ENCODE measurements around the gene CLCF1.
"Not testable (repeated sequence)": the region's sequence is repeated elsewhere in the genome, so short reads cannot be mapped to it uniquely, and the experiment has no call there.

CLCF1 gene

DNA sequence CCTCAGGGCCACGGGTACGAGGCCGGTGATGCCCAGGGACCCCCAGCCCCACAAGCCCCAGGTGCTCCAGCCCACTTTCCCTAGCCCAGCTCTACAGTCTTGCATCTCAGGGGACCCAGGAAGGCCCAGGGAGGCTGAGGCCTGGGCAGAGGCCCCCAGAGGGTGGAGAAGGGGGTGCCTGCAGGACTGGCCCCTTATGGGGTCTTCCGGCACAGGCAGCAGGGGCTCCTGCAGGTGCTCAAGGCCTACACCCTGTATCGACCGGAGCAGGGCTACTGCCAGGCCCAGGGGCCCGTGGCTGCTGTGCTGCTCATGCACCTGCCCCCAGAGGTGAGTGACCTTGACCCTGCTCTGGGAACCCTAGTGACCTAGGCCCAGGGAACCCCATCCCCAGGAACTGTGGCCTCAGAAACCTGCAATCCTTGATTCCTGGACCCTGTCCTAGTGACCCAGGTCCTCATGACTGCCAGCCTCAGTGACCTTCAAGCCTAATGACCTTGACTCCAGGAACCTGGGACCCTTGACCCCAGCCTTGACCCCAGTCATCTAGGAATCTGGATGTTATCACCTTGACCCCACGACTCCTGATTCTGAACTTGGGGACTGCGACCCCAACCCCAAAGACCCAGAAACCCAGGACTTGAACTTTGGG, 32.4 kb upstream of the CLCF1 start:
- H3K4me2 ChIP-seq (ENCODE audit: low read length), result peak overlapping the region; percentile 80
- TF ChIP-seq, protein P1, sequence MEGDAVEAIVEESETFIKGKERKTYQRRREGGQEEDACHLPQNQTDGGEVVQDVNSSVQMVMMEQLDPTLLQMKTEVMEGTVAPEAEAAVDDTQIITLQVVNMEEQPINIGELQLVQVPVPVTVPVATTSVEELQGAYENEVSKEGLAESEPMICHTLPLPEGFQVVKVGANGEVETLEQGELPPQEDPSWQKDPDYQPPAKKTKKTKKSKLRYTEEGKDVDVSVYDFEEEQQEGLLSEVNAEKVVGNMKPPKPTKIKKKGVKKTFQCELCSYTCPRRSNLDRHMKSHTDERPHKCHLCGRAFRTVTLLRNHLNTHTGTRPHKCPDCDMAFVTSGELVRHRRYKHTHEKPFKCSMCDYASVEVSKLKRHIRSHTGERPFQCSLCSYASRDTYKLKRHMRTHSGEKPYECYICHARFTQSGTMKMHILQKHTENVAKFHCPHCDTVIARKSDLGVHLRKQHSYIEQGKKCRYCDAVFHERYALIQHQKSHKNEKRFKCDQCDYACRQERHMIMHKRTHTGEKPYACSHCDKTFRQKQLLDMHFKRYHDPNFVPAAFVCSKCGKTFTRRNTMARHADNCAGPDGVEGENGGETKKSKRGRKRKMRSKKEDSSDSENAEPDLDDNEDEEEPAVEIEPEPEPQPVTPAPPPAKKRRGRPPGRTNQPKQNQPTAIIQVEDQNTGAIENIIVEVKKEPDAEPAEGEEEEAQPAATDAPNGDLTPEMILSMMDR (IDR thresholded peaks at IDR 0.05; ENCODE audit: low read depth, low read length, poor library complexity, severe bottlenecking), result no peak
- no peak for TF ChIP-seq EZH2phosphoT487 (IDR thresholded peaks at IDR 0.05; ENCODE audit: borderline replicate concordance, low read length)
- H3F3A ChIP-seq (ENCODE audit: control insufficient read depth, insufficient read depth), result peaks cover 24% of the 10 kb centered on the region
- no peaks in the 10 kb centered on the region for H3K9me2 ChIP-seq (replicated peaks; ENCODE audit: control insufficient read depth, low read length)
- H3K79me2 ChIP-seq (ENCODE audit: control insufficient read depth, low read length), result peaks cover 52% of the 10 kb centered on the region
- H3K36me3 ChIP-seq (ENCODE audit: control insufficient read depth, low read length), result peaks cover 65% of the 10 kb centered on the region
- no peaks in the 10 kb centered on the region for H3K9me3 ChIP-seq (ENCODE audit: control insufficient read depth, insufficient read depth, low read length)
- peak overlapping the region; percentile 93 for H3K4me3 ChIP-seq (ENCODE audit: low read length)
- H3K4me1 ChIP-seq (ENCODE audit: control insufficient read depth, low read length), result peaks cover 82% of the 10 kb centered on the region
- peak overlapping the region; percentile 96 for H3K27ac ChIP-seq (ENCODE audit: low read depth, low read length)
- H3K27me3 ChIP-seq (ENCODE audit: control insufficient read depth, low read length), result no peaks in the 10 kb centered on the region
- H4K20me1 ChIP-seq (ENCODE audit: control insufficient read depth, insufficient read depth, low read depth, low read length), result 0 out of 2 replicates have a peak, but pooled peaks cover 1% of the 10 kb centered on the region

DNA sequence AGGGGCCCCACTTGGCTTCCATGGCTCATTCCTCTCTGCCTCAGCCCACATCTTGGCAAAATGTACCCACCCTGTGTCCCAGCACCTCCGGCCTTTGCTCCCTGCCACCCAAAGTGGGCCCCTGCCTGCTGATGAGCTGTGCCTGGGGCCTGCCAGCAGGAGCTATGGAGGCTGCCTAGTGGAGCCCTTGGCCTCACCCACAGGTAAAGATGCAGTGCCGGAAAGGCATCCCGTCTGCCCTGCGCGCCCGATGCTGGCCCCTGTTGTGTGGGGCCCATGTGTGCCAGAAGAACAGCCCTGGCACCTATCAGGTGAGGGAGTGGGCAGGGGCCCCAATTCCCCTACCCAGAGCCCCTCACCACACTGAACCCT, 31.8 kb upstream of the CLCF1 start:
- Histone ChIP-seq H3K36me3 (ENCODE audit: control insufficient read depth, low read length) (peaks cover 71% of the 10 kb centered on the region), H3K79me2 (ENCODE audit: control insufficient read depth, low read length) (peaks cover 58% of the 10 kb centered on the region), H3F3A (ENCODE audit: control insufficient read depth, insufficient read depth) (peaks cover 22% of the 10 kb centered on the region), H3K4me2 (ENCODE audit: low read length) (peak overlapping the region; percentile 80), H3K9me2 (replicated peaks; ENCODE audit: control insufficient read depth, low read length) (no peaks in the 10 kb centered on the region), H3K4me1 (ENCODE audit: control insufficient read depth, low read length) (peaks cover 82% of the 10 kb centered on the region), H3K27ac (ENCODE audit: low read depth, low read length) (peak overlapping the region; percentile 96), H3K27me3 (ENCODE audit: control insufficient read depth, low read length) (no peaks in the 10 kb centered on the region), H3K4me3 (ENCODE audit: low read length) (peak overlapping the region; percentile 93), H4K20me1 (ENCODE audit: control insufficient read depth, insufficient read depth, low read depth, low read length) (peaks cover 7% of the 10 kb centered on the region; the same call in 1 of the 2 replicates), H3K9me3 (ENCODE audit: control insufficient read depth, insufficient read depth, low read length) (no peaks in the 10 kb centered on the region)
- TF ChIP-seq, protein P1 (IDR thresholded peaks at IDR 0.05; ENCODE audit: low read depth, low read length, poor library complexity, severe bottlenecking), result no peak
- TF ChIP-seq EZH2phosphoT487 (IDR thresholded peaks at IDR 0.05; ENCODE audit: borderline replicate concordance, low read length), result no peak

DNA sequence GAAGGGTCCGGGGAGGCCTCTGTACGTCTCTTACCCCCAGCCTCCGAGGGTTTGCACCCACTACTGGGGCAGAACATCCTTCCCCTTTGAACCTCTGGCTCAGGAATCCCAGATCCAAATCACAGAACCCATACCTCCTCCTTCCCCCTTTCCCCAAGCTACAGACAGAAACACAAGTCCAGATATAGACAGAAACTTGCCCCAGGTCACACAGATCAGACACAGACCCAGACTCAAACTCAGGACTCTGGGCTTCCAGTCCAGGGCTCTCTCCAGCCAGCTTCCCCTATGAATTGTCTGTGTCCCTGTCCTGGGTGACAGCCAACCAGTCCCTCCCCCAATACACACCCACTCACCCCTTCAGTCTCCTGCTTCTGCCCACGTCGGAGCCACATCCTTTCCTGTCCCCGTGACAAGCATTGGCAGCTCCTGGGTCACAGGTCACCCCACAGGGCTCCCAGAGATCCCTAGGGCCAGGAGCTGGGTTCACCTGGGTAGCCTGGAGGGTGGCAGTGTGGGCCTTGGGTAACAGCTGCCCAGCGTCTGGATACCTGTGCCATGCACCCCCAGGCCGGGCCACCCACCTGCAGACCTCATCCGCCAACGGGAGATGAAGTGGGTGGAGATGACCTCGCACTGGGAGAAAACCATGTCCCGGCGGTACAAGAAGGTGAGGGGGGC, 31.3 kb upstream of the CLCF1 start:
- peaks cover 72% of the 10 kb centered on the region for H3K36me3 ChIP-seq (ENCODE audit: control insufficient read depth, low read length)
- no peaks in the 10 kb centered on the region for H3K9me3 ChIP-seq (ENCODE audit: control insufficient read depth, insufficient read depth, low read length)
- TF ChIP-seq, protein P1 (IDR thresholded peaks at IDR 0.05; ENCODE audit: low read depth, low read length, poor library complexity, severe bottlenecking), result no peak
- no peaks in the 10 kb centered on the region for H3K27me3 ChIP-seq (ENCODE audit: control insufficient read depth, low read length)
- peaks cover 64% of the 10 kb centered on the region for H3K79me2 ChIP-seq (ENCODE audit: control insufficient read depth, low read length)
- peak overlapping the region; percentile 80 for H3K4me2 ChIP-seq (ENCODE audit: low read length)
- peak overlapping the region; percentile 93 for H3K4me3 ChIP-seq (ENCODE audit: low read length)
- H3K27ac ChIP-seq (ENCODE audit: low read depth, low read length), result peak overlapping the region; percentile 96
- H4K20me1 ChIP-seq (ENCODE audit: control insufficient read depth, insufficient read depth, low read depth, low read length), result peaks cover 7% of the 10 kb centered on the region; the same call in 1 of the 2 replicates
- H3K4me1 ChIP-seq (ENCODE audit: control insufficient read depth, low read length), result peaks cover 79% of the 10 kb centered on the region
- H3K9me2 ChIP-seq (replicated peaks; ENCODE audit: control insufficient read depth, low read length), result no peaks in the 10 kb centered on the region
- peaks cover 21% of the 10 kb centered on the region for H3F3A ChIP-seq (ENCODE audit: control insufficient read depth, insufficient read depth)

DNA sequence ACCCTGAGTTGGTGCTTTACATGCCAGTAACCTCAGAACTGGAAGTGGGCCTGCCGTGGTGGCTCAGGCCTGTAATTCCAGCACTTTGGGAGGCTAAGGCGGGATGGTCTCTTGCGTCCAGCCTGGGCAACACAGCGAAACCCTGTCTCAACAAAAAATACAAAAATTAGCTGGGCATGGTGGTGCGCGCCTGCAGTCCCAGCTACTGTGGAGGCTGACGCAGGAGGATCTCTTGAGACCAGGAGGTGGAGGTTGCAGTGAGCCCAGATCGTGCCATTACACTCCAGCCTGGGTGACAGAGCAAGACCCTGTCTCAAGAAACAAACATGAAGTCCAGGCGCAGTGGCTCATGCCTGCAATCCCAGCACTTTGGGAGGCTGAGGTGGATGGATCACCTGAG, 29.7 kb upstream of the CLCF1 start:
- Histone ChIP-seq H3K4me2 (ENCODE audit: low read length) (peak overlapping the region; percentile 80), H3K79me2 (ENCODE audit: control insufficient read depth, low read length) (peaks cover 78% of the 10 kb centered on the region), H3K4me1 (ENCODE audit: control insufficient read depth, low read length) (peaks cover 73% of the 10 kb centered on the region), H3K27ac (ENCODE audit: low read depth, low read length) (peak overlapping the region; percentile 96), H3K36me3 (ENCODE audit: control insufficient read depth, low read length) (peaks cover 74% of the 10 kb centered on the region), H3F3A (ENCODE audit: control insufficient read depth, insufficient read depth) (peaks cover 11% of the 10 kb centered on the region; the same call in 1 of the 2 replicates), H3K4me3 (ENCODE audit: low read length) (peak overlapping the region; percentile 93)
- H3K27me3 ChIP-seq (ENCODE audit: control insufficient read depth, low read length); H3K9me3 ChIP-seq (ENCODE audit: control insufficient read depth, insufficient read depth, low read length); H4K20me1 ChIP-seq (ENCODE audit: control insufficient read depth, insufficient read depth, low read depth, low read length); H3K9me2 ChIP-seq (replicated peaks; ENCODE audit: control insufficient read depth, low read length): not testable (repeated sequence)

DNA sequence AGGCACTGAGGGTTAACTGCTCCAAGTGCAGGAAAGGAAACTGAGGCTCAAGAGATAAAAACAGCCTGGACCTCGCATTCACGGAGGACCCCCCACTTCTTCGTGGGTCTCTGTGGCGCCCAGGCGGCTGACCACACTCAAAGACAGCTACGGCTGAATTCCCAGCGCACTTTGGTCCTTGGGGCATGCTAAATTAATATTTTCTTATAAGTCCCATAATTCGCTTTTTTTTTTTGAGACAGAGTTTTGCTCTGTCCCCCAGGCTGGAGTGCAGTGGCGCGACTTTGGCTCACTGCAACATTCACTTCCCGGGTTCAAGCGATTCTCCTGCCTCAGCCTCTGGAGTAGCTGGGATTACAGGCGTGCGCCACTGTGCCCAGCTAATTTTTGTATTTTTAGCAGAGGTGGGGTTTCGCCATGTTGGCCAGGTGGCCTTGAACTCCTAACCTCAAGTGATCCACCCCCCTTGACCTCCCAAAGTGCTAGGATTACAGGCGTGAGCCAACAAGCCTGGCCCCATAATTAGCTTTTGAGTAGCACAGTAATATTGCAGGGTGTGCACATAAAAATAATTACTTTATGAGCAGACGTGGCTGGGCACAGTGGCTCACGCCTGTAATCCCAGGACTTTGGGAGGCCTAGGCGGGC, 28.9 kb upstream of the CLCF1 start:
- H4K20me1 ChIP-seq (ENCODE audit: control insufficient read depth, insufficient read depth, low read depth, low read length); H3K27me3 ChIP-seq (ENCODE audit: control insufficient read depth, low read length); H3K9me3 ChIP-seq (ENCODE audit: control insufficient read depth, insufficient read depth, low read length); H3K9me2 ChIP-seq (replicated peaks; ENCODE audit: control insufficient read depth, low read length): not testable (repeated sequence)
- H3F3A ChIP-seq (ENCODE audit: control insufficient read depth, insufficient read depth), result peaks cover 10% of the 10 kb centered on the region; the same call in 1 of the 2 replicates
- H3K4me1 ChIP-seq (ENCODE audit: control insufficient read depth, low read length), result peaks cover 73% of the 10 kb centered on the region
- peak overlapping the region; percentile 80 for H3K4me2 ChIP-seq (ENCODE audit: low read length)
- peak overlapping the region; percentile 64 for H3K4me3 ChIP-seq (ENCODE audit: low read length)
- H3K79me2 ChIP-seq (ENCODE audit: control insufficient read depth, low read length), result peaks cover 80% of the 10 kb centered on the region
- H3K27ac ChIP-seq (ENCODE audit: low read depth, low read length), result peak overlapping the region; percentile 96
- peaks cover 75% of the 10 kb centered on the region for H3K36me3 ChIP-seq (ENCODE audit: control insufficient read depth, low read length)
